Ishikawa (cell line): ENCODE data around the gene ARID3C.

Experiments used
- CEBPB ChIP-seq: IDR thresholded peaks from 2 replicates; pipeline ENCODE4 v1.6.1; 2012
- CREB1 ChIP-seq: IDR thresholded peaks from 2 replicates; pipeline ENCODE4 v1.6.1; 2012; ENCODE audit warnings: low read depth
- EP300 ChIP-seq: IDR thresholded peaks from 2 replicates; pipeline ENCODE4 v1.6.1; 2012; ENCODE audit warnings: borderline replicate concordance
- FOXM1 ChIP-seq: IDR thresholded peaks from 2 replicates; pipeline ENCODE4 v1.6.1; 2012; ENCODE audit warnings: low read depth, borderline replicate concordance
- TAF1 ChIP-seq: IDR thresholded peaks from 2 replicates; pipeline ENCODE4 v1.6.1; 2012; ENCODE audit warnings: low read depth, mild to moderate bottlenecking
- YY1 ChIP-seq: IDR thresholded peaks from 2 replicates; pipeline ENCODE4 v1.6.1; 2012; ENCODE audit warnings: low read depth
- TF ChIP-seq, protein P1 (sequence below): IDR thresholded peaks from 2 replicates; pipeline ENCODE4 v1.6.1; 2012; ENCODE audit warnings: low read depth, mild to moderate bottlenecking

DNA sequence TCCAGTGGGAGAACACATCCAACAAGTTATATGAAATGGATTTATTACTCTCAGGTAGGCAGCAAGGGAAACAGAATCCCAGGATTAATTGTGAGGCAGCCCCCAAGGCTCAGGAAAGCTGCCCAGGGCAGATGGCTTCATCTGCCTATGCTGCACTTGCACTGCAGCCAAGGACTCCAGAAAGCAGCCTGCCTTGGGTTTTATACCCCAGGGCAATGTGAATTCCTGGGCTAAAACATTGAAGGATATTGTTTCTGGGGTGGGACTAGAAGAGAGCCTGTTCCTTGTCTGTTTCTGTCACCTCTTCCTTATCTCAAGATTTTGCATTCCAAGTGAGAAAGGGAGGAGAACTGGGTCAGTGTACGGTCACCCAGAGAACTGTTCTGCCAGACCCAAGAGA, 42.4 kb upstream of the ARID3C start:
- TF ChIP-seq CREB1: no peak
- no peak for TF ChIP-seq FOXM1
- TF ChIP-seq, protein P1, sequence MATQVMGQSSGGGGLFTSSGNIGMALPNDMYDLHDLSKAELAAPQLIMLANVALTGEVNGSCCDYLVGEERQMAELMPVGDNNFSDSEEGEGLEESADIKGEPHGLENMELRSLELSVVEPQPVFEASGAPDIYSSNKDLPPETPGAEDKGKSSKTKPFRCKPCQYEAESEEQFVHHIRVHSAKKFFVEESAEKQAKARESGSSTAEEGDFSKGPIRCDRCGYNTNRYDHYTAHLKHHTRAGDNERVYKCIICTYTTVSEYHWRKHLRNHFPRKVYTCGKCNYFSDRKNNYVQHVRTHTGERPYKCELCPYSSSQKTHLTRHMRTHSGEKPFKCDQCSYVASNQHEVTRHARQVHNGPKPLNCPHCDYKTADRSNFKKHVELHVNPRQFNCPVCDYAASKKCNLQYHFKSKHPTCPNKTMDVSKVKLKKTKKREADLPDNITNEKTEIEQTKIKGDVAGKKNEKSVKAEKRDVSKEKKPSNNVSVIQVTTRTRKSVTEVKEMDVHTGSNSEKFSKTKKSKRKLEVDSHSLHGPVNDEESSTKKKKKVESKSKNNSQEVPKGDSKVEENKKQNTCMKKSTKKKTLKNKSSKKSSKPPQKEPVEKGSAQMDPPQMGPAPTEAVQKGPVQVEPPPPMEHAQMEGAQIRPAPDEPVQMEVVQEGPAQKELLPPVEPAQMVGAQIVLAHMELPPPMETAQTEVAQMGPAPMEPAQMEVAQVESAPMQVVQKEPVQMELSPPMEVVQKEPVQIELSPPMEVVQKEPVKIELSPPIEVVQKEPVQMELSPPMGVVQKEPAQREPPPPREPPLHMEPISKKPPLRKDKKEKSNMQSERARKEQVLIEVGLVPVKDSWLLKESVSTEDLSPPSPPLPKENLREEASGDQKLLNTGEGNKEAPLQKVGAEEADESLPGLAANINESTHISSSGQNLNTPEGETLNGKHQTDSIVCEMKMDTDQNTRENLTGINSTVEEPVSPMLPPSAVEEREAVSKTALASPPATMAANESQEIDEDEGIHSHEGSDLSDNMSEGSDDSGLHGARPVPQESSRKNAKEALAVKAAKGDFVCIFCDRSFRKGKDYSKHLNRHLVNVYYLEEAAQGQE: no peak
- TF ChIP-seq CEBPB: no peak
- no peak for TF ChIP-seq EP300
- TF ChIP-seq TAF1: no peak
- TF ChIP-seq YY1: no peak
